ENCODE data around the gene DCK. TPM values are rescaled to one million over a fixed set of nuclear protein-coding genes. Genes with fewer than 3 reads are reported as not detected.

The DCK gene
- total and polyA plus RNA-seq, 9 donors = 5.5 to 12.8 (median 10.0) TPM

GRCh38 chr4:70984589-70984988, 8.9 kb upstream of the DCK start:
- Histone ChIP-seq H3K27me3 (no peaks in the 10 kb centered on the region), H3K4me1 (ENCODE audit: insufficient read depth) (no peaks in the 10 kb centered on the region), H3K27ac (no peak overlapping the region), H3K4me3 (no peak overlapping the region), H3K36me3 (no peaks in the 10 kb centered on the region), H3K9me3 (no peaks in the 10 kb centered on the region)
- intact Hi-C loops (cut with DNase I) = no loop called here
- WGBS, 3 donors = 71 to 82% (median 79%) methylated on average over 1 of the region's 1 CpG
- no peak for DNase-seq
- TF ChIP-seq, protein P1, sequence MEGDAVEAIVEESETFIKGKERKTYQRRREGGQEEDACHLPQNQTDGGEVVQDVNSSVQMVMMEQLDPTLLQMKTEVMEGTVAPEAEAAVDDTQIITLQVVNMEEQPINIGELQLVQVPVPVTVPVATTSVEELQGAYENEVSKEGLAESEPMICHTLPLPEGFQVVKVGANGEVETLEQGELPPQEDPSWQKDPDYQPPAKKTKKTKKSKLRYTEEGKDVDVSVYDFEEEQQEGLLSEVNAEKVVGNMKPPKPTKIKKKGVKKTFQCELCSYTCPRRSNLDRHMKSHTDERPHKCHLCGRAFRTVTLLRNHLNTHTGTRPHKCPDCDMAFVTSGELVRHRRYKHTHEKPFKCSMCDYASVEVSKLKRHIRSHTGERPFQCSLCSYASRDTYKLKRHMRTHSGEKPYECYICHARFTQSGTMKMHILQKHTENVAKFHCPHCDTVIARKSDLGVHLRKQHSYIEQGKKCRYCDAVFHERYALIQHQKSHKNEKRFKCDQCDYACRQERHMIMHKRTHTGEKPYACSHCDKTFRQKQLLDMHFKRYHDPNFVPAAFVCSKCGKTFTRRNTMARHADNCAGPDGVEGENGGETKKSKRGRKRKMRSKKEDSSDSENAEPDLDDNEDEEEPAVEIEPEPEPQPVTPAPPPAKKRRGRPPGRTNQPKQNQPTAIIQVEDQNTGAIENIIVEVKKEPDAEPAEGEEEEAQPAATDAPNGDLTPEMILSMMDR (IDR thresholded peaks at IDR 0.05) = no peak
- no peak for TF ChIP-seq POLR2A (IDR thresholded peaks at IDR 0.05)
- no peak for TF ChIP-seq EP300 (IDR thresholded peaks at IDR 0.05)

DNA sequence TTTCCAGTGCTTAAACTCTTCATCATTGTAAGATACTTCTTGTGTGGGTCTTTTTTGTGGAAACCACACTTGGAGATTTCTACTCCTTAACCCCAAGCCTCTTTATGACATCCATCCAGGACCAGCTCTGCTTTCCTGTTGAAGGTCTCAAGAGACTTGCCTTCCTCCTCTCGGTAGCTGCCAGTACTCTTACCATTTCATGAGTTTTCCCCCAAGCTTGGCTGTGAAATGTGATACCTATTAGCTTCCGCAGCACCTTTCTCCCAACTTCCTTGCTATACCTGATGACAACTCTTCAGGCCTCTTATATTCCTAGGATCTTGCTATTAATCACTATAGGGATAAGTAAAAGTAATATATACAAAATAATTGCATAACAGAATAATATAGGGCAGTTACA, 1.9 kb upstream of the DCK start:
- intact Hi-C loops (cut with DNase I) = loop anchor here in 3 of 4 donors (5.0 to 10.0 kb wide), 3 partner anchors 87 to 157 kb away; partner anchors contain the start of genes GRSF1 (in 3 of the 3) and MOB1B (in 1 of the 3)
- no peaks in the 10 kb centered on the region for H3K36me3 ChIP-seq
- H3K9me3 ChIP-seq = no peaks in the 10 kb centered on the region
- peaks cover 4% of the 10 kb centered on the region for H3K4me1 ChIP-seq (ENCODE audit: insufficient read depth)
- DNase-seq = no peak
- H3K27ac ChIP-seq = no peak overlapping the region
- no peak overlapping the region for H3K4me3 ChIP-seq
- no peak for TF ChIP-seq EP300 (IDR thresholded peaks at IDR 0.05)
- TF ChIP-seq, protein P1 (IDR thresholded peaks at IDR 0.05) = no peak
- TF ChIP-seq POLR2A (IDR thresholded peaks at IDR 0.05) = no peak
- no peaks in the 10 kb centered on the region for H3K27me3 ChIP-seq
- WGBS, 3 donors = 86 to 96% (median 92%) methylated on average over 2 of the region's 2 CpGs

DNA sequence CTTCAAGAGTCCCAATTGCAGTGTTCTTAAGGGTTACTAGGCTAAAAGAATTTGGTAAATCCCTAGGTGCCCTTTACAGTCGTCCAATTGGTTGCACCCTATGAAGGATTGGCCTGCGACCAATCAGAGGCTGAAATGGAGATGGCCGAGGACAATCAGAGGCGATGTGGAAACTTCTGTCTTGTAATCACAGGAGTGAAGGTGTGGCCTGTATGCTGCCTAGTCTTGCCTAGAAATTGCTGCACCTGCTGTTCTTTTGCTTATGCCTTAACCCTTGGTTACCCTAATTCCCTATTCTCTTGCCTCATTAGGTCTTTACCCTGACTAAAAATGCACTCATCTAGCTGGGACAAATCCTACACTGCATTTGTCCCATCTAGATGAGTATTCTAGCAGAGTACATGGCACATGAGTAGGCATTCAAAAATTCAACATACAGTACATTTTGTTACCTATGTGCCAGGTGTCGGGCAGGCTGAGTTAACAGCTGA, 1.0 kb upstream of the DCK start:
- no peak overlapping the region for H3K27ac ChIP-seq
- H3K36me3 ChIP-seq = no peaks in the 10 kb centered on the region
- H3K27me3 ChIP-seq = no peaks in the 10 kb centered on the region
- TF ChIP-seq POLR2A (IDR thresholded peaks at IDR 0.05) = no peak
- no peak for TF ChIP-seq EP300 (IDR thresholded peaks at IDR 0.05)
- TF ChIP-seq, protein P1 (IDR thresholded peaks at IDR 0.05) = no peak
- 87 to 88% (median 88%) methylated on average over 5 of the region's 5 CpGs for WGBS, 3 donors
- peak overlapping the region; percentile 83 for H3K4me3 ChIP-seq
- DNase-seq = no peak
- intact Hi-C loops (cut with DNase I) = loop anchor here in 3 of 4 donors (5.0 to 10.0 kb wide), 3 partner anchors 88 to 158 kb away; partner anchors contain the start of genes GRSF1 (in 3 of the 3) and MOB1B (in 1 of the 3)
- no peaks in the 10 kb centered on the region for H3K9me3 ChIP-seq
- peaks cover 4% of the 10 kb centered on the region for H3K4me1 ChIP-seq (ENCODE audit: insufficient read depth)

GRCh38 chr4:70994069-70994366, 569 bp downstream of the DCK start:
- intact Hi-C loops (cut with DNase I) = loop anchor here in 3 of 4 donors (5.0 to 10.0 kb wide), 3 partner anchors 89 to 159 kb away; partner anchors contain the start of genes GRSF1 (in 3 of the 3) and MOB1B (in 1 of the 3)
- no peaks in the 10 kb centered on the region for H3K36me3 ChIP-seq
- peak overlapping the region; percentile 13 to 79 for H3K27ac ChIP-seq
- TF ChIP-seq, protein P1 (IDR thresholded peaks at IDR 0.05) = no peak
- no peak for TF ChIP-seq EP300 (IDR thresholded peaks at IDR 0.05)
- TF ChIP-seq POLR2A (IDR thresholded peaks at IDR 0.05) = no peak
- no peaks in the 10 kb centered on the region for H3K9me3 ChIP-seq
- no peak for DNase-seq
- 1 to 3% (median 2%) methylated on average over 11 of the region's 11 CpGs for WGBS, 3 donors
- peak overlapping the region; percentile 83 for H3K4me3 ChIP-seq
- peaks cover 4% of the 10 kb centered on the region for H3K4me1 ChIP-seq (ENCODE audit: insufficient read depth)
- no peaks in the 10 kb centered on the region for H3K27me3 ChIP-seq
